ENCODE measurements around the gene ADAP1.
"Not testable (repeated sequence)": the region's sequence is repeated elsewhere in the genome, so short reads cannot be mapped to it uniquely, and the experiment has no call there.

The ADAP1 gene

DNA sequence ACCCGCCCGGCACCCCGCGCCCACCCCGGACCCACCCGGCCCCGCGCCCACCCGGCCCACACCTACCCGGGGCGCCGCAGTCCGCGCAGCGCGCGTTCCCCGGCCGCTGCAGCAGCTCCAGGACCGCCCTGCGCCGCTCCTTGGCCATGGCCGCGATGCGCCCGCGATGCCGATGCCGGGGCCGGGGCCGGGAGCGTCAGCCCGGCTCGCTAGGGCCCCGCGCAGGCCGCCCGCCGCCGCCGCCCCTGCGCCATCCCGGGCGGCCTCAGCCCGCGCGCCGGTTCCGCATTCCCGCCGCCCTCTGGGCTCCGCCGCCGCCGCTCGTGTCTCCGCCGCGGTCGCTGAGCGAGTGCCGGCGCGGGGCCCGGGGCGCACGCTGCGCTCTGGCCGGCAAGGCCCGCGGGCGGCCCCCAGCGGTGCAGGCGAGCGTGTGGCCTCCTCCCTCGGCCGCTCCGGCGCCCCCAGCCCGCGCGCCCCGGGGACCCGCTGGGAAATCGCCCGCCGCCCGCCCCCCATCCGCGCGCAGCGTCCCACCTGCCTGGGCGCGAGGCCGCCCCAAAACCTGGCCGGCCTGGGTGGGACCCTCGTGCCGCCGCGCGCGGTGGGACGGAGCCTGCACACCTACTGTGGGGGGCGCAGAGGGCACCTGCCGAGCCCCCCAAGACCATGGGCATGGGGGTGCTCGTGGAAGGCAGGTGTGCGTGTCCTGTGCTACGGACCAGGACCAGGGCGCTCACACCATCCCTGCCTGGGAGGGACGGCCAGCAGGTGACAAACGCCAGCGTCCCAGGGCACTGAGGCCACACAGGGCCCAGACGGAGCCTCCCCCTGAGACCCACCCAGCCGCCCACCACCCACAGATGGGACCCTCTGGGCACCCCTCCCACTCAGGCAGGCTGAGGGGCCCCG is at the start of gene ADAP1:
ADAP1 (minus strand) TSS at position 351 of the 909 bp plus-strand sequence; CDS start at position 148, 203 bp downstream.
- DNase-seq (ENCODE audit: low read depth, low spot score) = no peak

GRCh38 chr7:1002445-1002844 is 48.0 kb upstream of the ADAP1 start:
- DNase-seq (ENCODE audit: low read depth, low spot score) = not testable (repeated sequence)

DNA sequence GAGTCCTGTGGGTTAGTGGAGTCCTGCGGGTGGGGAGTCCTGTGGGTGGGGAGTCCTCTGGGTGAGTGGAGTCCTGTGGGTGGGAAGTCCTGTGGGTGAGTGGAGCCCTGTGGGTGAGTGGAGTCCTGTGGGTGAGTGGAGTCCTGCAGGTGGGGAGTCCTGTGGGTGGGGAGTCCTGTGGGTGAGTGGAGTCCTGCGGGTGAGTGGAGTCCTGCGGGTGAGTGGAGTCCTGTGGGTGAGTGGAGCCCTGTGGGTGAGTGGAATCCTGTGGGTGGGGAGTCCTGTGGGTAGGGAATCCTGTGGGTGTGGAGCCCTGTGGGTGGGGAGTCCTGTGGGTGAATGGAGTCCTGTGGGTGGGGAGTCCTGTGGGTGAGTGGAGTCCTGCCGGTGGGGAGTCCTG is 47.5 kb upstream of the ADAP1 start:
- DNase-seq (ENCODE audit: low read depth, low spot score) = not testable (repeated sequence)

GRCh38 chr7:1001069-1001770 is 46.7 kb upstream of the ADAP1 start:
- DNase-seq (ENCODE audit: low read depth, low spot score) = not testable (repeated sequence)

- no peak for DNase-seq (ENCODE audit: low read depth, low spot score)
Observed at GRCh38 chr7:999941-1000935, 45.8 kb upstream of the ADAP1 start.

- DNase-seq (ENCODE audit: low read depth, low spot score) = no peak
Observed at GRCh38 chr7:999149-999879, 44.8 kb upstream of the ADAP1 start.

GRCh38 chr7:997404-998395 is 43.2 kb upstream of the ADAP1 start:
- no peak for DNase-seq (ENCODE audit: low read depth, low spot score)

GRCh38 chr7:996079-996872 is 41.8 kb upstream of the ADAP1 start:
- DNase-seq (ENCODE audit: low read depth, low spot score) = no peak

DNA sequence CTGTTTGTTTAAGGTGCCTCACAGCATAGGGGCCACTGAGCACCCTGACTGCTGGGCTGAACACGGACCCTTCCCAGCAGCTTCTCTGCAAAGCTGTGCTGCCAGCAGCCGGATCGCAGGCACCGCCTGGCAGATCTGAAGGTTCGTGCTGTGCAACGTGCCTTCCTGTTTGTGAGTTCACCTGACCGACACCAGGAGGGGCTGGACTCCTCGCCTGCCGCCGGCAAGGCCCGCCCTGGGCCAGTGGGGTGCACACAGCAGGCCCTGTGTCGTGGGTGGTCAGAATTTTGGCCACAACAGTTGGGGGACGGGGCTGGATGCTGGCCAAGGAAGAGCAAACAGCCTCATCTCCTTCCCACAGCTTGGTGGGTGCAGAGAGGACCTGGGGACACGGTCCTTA is 41.1 kb upstream of the ADAP1 start:
- no peak for DNase-seq (ENCODE audit: low read depth, low spot score)

- no peak for DNase-seq (ENCODE audit: low read depth, low spot score)
Observed at GRCh38 chr7:994592-995308, 40.3 kb upstream of the ADAP1 start.

DNA sequence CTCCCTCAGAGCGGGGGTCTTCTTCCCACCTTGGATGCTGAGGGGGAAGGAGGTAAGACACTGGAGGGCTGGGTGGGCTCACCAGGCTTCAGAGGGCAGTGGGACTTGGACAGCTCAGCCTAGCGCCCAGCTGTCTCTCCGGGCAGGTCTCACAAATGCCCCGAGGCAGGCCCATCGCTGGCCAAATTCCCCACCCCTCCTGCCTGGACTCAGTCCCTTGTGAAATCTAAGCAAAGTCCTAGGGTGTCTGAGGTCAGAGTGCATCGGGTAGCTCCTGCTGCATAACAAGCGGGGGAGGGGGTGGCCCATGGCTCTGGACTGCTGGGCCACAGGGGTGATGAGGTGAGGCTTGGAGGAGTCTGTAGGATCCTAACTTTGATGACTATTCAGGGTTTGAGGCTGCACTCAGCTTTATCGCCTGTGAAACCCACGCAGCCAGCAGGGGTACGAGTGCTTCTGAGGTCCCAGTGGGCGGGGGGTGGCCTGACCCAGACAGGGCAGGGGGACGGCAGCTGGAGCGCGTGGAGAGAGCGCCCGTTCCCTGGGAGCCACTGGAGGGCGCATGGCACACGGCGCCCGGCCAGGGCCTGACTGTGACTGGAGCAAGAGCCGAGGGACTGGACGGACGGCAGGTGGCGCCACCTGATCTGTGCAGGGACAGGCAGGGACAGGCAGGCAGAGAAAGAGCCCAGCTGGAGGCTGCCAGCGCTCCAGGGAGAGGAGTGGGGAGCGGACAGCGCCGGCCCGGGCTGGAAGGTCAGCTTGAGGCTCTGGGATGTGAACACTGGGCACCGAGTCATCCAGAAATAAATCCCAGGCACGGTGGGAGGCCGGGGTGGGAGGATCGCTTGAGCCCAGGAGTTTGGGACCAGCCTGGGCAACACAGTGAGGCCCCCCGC is 38.5 kb upstream of the ADAP1 start:
- DNase-seq (ENCODE audit: low read depth, low spot score) = peak; percentile 78

DNA sequence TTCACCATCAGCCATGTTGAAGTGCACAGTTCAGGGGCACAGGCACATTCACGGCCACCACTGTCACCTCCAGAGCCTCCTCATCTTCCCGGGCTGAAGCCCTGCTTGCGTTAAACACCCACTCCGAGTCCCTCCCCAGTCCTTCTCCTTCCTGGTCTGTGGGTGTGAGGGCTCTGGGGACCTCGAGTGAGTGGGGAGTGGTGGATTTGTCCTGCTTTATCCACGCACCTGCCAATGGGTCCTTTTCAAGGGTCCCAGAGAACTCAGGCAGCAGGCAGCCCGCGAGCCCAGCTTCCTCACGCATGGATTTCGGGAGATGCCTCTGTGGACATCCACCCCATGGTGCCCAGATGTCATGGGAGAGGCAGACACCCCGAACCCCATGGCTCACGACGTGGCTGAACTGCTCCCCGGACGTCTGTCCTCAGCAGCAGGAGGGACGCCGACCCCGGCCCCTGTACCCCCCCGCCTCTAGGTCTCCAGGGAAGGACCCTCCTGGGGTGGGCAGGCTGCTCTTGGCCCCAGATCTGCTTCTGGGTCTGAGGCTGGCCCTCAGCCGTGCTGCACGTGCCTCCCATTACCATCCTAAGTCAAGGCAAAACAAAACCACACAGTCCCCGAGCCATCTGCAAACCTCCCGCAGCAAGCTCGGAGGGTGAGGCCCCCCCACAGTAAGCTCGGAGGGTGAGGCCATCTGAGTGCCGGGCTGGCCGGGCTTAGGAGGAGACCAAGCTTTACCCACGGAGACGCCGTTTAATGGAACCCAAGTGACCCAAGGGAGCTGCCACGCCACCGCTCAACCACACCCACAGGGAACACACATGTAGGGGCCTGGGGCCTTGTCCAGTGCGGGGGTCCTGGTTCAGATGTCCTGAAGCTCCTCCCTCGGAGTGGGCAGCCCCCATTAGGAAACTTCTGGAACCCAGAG is 37.5 kb upstream of the ADAP1 start:
- DNase-seq (ENCODE audit: low read depth, low spot score) = no peak

GRCh38 chr7:990933-991728 is 36.7 kb upstream of the ADAP1 start:
- no peak for DNase-seq (ENCODE audit: low read depth, low spot score)

- no peak for DNase-seq (ENCODE audit: low read depth, low spot score)
Observed at GRCh38 chr7:990352-990932, 36.0 kb upstream of the ADAP1 start.
